IPS-15b (cell line): ENCODE measurements around the gene PHF5A.
A peak's percentile ranks its signal among the peaks of the same experiment; 100 is the strongest.

Source experiments
- H3K27me3 ChIP-seq: one replicate; pipeline ENCODE4 v1.6.1; 2013; ENCODE audit warnings: low read length; ENCODE audit not compliant: control insufficient read depth, insufficient read depth
- H3K36me3 ChIP-seq: one replicate; pipeline ENCODE4 v1.6.1; 2013; ENCODE audit warnings: low read length; ENCODE audit not compliant: control insufficient read depth, insufficient read depth
- H3K4me1 ChIP-seq: one replicate; pipeline ENCODE4 v1.6.1; 2013; ENCODE audit warnings: mild to moderate bottlenecking, low read length; ENCODE audit not compliant: control insufficient read depth, insufficient read depth
- H3K4me3 ChIP-seq: one replicate; pipeline ENCODE4 v1.5.1; 2013; ENCODE audit warnings: low read depth, low read length
- H3K9ac ChIP-seq: one replicate; pipeline ENCODE4 v1.6.1; 2013; ENCODE audit warnings: low read depth, mild to moderate bottlenecking, low read length
- H3K9me3 ChIP-seq: one replicate; pipeline ENCODE4 v1.6.1; 2013; ENCODE audit warnings: mild to moderate bottlenecking, low read length; ENCODE audit not compliant: control insufficient read depth, insufficient read depth

Gene PHF5A

DNA sequence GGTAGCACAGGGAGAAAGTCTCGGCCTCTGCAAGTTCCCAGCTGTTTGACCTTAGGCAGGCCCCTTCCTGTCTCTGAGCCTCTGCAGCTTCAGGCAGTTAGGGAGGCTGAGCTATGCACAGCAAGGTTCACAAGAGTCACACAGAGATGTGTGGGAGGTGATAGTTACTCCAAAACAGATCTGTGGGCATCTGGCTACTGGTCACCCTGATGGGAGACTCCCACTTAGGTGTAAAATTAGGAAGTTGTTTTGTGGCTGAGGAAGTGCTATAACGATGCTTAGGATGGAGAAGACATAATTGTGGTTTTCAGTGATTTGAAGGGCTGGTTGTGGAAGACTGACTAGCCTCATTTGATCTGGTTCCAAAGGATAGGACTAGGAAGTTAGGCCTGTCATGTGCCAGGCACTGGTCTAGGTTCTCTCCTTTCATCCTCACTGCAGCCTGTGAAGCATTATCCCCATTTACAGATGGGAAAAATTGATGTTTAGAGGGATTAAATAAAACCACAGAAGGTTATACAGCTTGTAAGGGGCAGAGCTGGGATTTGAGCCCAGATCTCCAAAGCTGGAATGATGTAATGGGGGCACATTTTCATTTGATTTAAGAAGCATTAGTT is 13.9 kb upstream of the PHF5A start:
- no peaks in the 10 kb centered on the region for H3K9me3 ChIP-seq
- H3K4me3 ChIP-seq: no peak overlapping the region
- H3K27me3 ChIP-seq: no peaks in the 10 kb centered on the region
- H3K4me1 ChIP-seq: peaks cover 29% of the 10 kb centered on the region
- no peak overlapping the region for H3K9ac ChIP-seq
- H3K36me3 ChIP-seq: no peaks in the 10 kb centered on the region

DNA sequence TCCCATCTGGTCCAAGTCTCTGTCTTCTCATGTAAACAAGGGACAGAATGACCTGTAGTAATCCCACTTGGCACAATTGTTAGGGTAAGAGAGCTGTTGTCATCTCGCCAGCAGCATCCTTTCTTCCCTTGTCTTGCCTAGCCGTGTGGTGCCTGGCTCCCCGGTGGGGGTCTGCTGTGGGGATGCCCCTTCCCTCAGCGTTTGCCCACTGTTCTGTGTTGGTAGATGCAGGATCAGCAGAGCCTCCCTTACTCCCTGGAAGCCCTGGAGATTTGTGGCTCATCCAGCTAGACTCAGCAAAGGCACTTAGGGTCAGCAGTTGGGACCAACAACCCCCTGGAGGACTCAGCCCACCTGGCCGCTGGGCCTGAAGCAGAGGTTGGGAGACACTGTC is 13.4 kb upstream of the PHF5A start:
- Histone ChIP-seq H3K9ac (no peak overlapping the region), H3K4me3 (no peak overlapping the region), H3K9me3 (no peaks in the 10 kb centered on the region), H3K4me1 (peaks cover 29% of the 10 kb centered on the region), H3K27me3 (no peaks in the 10 kb centered on the region), H3K36me3 (no peaks in the 10 kb centered on the region)

DNA sequence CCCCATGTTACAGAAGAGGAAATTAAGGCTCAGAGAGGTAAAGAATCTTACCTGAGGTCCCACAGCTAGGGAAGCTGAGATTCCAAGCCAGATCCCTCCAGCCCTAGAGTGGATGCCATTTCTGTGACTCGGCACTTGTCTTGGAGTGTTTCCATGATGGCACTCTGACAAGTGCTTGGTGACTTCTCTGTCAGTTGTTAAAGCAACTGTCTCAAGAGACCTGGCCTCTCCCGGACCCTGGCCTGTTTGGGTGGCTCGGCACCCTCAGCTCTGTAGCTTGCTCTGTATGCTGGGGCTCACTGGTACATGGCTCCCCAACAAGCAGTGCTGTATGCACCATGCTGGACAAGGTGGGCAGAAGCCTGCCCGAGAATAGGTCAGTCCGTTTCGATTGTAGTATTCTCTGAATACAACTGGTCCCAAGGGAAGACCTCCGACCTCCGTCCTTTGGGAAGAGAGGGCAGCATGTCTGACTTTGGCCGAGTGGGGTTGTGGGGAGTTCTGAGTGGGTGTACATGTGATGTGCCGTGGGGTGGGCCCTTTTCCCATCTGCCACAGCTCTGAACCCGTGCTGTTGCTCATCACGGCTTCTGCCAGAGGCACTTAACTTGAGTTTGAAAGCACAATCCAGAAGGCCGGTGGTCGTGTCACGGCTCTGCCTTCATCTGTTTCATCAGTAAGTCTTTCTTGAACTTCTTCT is 12.8 kb upstream of the PHF5A start:
- Histone ChIP-seq H3K4me1 (peaks cover 29% of the 10 kb centered on the region), H3K27me3 (no peaks in the 10 kb centered on the region), H3K36me3 (no peaks in the 10 kb centered on the region), H3K9me3 (no peaks in the 10 kb centered on the region), H3K9ac (no peak overlapping the region), H3K4me3 (no peak overlapping the region)

DNA sequence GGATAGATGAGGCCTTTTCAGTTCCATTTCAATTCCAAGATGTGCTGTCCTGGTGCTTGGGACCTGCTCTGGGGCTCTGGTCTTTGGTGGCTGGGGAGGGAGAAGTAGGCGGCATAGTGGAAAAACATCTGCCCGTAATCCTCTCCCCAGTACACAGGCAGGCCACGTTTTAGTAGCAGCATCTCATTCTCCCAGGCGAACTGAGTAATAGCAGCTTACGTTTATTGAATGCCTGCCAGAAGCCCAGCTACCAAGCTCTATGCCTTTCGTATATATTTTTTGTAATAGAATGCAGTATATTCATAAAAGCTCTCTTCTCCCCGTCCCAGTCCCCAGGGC is 11.9 kb upstream of the PHF5A start:
- Histone ChIP-seq H3K27me3 (no peaks in the 10 kb centered on the region), H3K4me1 (peaks cover 29% of the 10 kb centered on the region), H3K9ac (no peak overlapping the region), H3K36me3 (no peaks in the 10 kb centered on the region), H3K4me3 (no peak overlapping the region), H3K9me3 (no peaks in the 10 kb centered on the region)

DNA sequence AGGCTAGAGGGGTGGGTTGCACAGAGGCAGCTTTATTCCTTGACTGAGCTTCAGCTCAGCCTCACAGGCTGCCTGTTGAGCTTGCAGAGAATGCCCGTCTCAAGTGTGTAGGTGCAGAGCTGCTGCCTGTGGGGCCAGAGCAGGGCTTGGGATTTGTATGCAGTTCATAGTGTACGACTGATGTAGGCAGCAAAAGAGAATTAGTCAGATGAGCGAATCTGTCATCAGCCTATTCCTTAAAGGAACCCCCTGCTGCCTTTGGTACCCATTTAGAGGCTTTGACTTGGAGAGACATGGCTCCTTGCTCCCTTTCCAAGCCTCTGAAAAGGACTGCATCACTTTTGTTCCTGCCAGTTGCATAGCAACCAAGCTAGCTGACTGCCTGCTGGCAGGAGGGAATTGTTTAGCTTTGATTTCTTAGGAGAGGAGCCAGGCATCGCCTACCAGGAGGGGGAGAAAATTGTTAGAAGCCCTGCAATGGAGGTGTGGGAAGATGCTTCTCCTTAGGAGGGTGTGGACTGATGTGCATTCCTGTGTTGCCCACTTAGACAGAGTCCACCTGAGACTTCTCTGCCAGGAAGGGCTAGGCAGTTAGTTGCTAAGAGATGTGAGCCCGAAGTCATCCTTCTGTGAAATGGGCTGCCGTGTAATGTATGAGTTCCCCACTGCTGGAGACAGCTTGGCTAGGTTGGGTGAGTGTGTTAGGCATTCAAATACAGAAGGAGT is 11.3 kb upstream of the PHF5A start:
- H3K27me3 ChIP-seq: no peaks in the 10 kb centered on the region
- no peaks in the 10 kb centered on the region for H3K36me3 ChIP-seq
- H3K9ac ChIP-seq: no peak overlapping the region
- H3K4me3 ChIP-seq: no peak overlapping the region
- H3K9me3 ChIP-seq: no peaks in the 10 kb centered on the region
- peaks cover 29% of the 10 kb centered on the region for H3K4me1 ChIP-seq

DNA sequence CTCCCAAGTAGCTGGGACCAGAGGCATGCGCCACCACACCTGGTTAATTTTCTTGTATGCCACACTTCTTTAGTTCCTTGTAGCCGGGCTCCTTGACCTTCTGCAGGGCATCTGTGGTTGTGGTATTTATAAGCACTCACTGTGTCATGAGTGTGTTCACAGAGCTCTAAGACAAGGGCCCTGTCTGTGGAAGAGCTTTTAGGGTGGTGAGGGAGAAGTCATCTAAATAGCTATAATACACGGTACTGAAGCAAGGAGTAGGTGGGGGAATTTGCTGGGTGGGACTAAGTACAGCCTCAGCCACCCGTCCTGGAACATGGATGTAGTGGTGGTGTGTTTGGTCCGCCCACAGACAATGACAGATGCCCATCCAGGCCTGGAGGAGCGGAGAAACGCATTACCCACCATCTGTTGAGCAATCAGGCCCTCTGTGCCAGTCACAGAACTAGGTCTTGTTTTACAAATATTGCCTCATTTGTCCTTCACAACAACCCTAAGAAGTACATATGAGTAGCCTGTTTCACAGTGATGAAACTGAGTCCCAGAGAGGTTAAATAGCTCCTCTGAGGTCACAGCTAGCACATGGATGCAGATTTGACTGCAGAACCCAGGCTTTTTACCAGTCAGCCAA is 10.5 kb upstream of the PHF5A start:
- no peak overlapping the region for H3K4me3 ChIP-seq

DNA sequence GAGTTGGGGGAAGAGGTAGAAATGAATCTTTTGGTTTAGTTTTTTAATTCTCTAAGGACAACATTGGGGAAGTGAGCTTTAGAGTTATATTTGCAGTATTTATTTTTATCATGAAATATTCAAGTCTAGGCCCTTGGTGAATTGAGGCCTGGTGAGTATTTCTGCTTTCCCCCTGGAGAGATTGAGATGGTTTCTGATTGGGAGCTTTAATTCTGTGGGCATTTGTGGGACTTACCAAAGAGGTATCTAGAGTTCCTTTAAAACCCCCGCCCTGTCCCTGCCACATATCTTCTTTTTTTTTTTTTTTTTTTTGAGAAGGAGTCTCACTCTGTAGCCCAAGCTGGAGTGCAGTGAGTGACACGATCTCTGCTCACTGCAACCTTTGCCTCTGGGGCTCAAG is 10.0 kb upstream of the PHF5A start:
- Histone ChIP-seq H3K4me1 (peaks cover 29% of the 10 kb centered on the region), H3K4me3 (no peak overlapping the region), H3K36me3 (no peaks in the 10 kb centered on the region), H3K27me3 (no peaks in the 10 kb centered on the region), H3K9me3 (no peaks in the 10 kb centered on the region), H3K9ac (no peak overlapping the region)

More for the DNA sequence above, 10.5 kb upstream of the PHF5A start:
- Histone ChIP-seq H3K36me3 (no peaks in the 10 kb centered on the region), H3K4me1 (peaks cover 29% of the 10 kb centered on the region), H3K9ac (no peak overlapping the region), H3K9me3 (no peaks in the 10 kb centered on the region), H3K27me3 (no peaks in the 10 kb centered on the region)

DNA sequence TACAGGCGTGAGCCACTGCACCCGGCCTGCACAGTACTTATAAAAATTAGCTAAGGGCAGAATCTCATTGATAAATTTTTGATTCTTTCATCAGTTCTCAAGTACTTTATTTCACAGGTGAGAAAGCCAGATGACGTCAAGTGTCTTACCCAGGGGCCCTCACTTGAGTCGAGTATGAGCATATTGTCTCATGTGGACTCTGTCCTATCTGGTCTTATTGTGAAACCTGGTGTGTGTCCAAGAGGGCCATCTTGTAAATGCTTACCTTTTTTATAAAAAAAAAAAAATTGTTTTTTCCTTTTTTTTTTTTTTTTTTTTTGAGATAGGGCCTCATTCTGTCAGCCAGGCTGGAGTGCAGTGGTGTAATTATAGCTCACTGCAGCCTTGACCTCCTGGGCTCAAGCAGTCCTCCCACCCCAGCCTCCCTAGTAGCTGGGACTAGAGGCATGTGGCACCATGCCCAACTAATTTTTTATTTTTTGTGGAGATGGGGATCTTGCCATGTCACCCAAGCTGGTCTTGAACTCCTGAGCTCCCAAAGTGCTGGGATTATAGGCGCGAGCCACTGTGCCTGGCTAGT is 6.5 kb upstream of the PHF5A start:
- Histone ChIP-seq H3K4me3 (no peak overlapping the region), H3K9ac (no peak overlapping the region), H3K36me3 (no peaks in the 10 kb centered on the region), H3K9me3 (no peaks in the 10 kb centered on the region), H3K27me3 (no peaks in the 10 kb centered on the region), H3K4me1 (peaks cover 7% of the 10 kb centered on the region)

DNA sequence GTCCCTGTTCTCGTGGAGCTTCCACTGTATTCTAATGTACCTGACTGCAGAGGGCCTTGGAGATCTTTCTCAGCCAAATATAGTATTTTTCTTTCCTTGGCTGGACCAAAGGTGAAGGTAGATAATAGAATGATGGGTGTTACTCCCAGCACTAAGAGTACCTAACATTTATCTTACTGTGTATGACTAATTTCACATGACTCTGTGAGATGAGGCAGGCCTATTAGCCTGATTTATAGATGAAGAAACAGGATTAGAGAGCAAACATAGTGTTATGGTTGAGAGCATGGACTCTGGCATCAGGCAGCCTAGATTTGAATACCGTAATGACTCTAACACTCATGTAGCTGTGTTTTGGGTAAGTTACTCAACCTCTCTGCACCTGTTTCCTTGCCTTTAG is 3.1 kb upstream of the PHF5A start:
- no peak overlapping the region for H3K4me3 ChIP-seq
- H3K9me3 ChIP-seq: no peaks in the 10 kb centered on the region
- H3K9ac ChIP-seq: no peak overlapping the region
- H3K27me3 ChIP-seq: no peaks in the 10 kb centered on the region
- H3K36me3 ChIP-seq: peaks cover 6% of the 10 kb centered on the region
- peaks cover 3% of the 10 kb centered on the region for H3K4me1 ChIP-seq

DNA sequence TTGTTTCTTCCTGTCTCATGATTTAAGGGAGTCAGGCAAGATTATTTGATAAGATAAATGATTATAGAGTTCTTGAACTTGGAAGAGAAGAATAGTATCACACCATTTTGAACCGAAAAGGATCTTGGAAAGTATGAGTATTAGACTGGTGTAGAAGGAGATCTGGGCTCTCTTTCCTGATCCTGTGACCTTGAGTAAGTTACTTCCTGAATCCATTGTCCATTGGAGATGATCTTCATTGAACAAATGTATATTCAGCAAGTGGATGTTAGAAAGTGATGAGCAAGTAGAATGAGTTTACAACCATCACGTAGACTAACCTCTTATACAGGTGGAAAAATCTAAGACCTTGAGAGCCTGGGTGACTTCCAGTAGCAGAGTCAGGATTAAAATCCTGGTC is 2.4 kb upstream of the PHF5A start:
- H3K9me3 ChIP-seq: no peaks in the 10 kb centered on the region
- peaks cover 11% of the 10 kb centered on the region for H3K36me3 ChIP-seq
- H3K9ac ChIP-seq: no peak overlapping the region
- peaks cover 3% of the 10 kb centered on the region for H3K4me1 ChIP-seq
- no peak overlapping the region for H3K4me3 ChIP-seq
- no peaks in the 10 kb centered on the region for H3K27me3 ChIP-seq

DNA sequence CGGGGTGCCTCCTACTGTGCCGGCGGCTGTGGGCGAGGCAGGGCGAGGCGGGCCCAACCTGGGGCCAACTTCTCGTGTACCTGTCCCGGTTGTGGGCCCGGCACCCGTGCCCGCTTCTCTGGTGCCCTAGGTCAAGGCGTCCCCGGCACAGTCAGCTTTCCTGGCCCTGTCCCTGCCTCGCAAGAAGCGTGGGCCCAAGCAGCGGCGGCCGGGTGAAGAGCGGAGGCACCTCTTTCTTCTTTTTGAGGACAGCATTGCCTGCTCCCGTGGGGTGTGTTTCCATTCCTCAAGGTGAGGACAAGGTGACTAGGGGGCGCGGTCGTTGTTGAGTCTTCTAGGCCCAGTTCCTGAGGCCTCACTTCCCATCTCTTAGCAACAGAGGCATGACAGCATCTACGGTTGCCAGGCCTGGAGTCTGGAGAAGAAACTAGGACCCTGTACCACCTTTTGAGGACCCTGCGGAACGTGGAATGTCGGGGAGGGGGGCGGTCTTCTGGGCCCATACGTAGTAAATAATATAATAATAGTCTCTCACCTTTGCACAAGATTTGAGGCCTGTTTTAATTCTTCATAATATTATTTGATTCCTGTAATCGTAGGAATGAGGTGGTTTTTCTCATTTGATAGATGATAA is 843 bp upstream of the PHF5A start:
- peak overlapping the region; percentile 95 for H3K4me3 ChIP-seq
- peaks cover 24% of the 10 kb centered on the region for H3K36me3 ChIP-seq
- H3K9me3 ChIP-seq: no peaks in the 10 kb centered on the region
- peak overlapping the region; percentile 99 for H3K9ac ChIP-seq
- H3K4me1 ChIP-seq: peaks cover 3% of the 10 kb centered on the region
- no peaks in the 10 kb centered on the region for H3K27me3 ChIP-seq
